ENCODE data around the gene ENPP5.

GRCh38 chr6:46129629-46130511 is 40.9 kb downstream of the ENPP5 start, which contains the start of gene ENPP4:
- TF ChIP-seq EZH2phosphoT487 (IDR thresholded peaks at IDR 0.05; ENCODE audit: borderline replicate concordance, low read length) (no peak), CTCF (IDR thresholded peaks at IDR 0.05; ENCODE audit: low read depth, low read length, poor library complexity, severe bottlenecking) (no peak)

Measured in DOHH2 (cell line).